ENCODE results near the gene MZT2A.
"Not testable (repeated sequence)": the region's sequence is repeated elsewhere in the genome, so short reads cannot be mapped to it uniquely, and the experiment has no call there.

The MZT2A gene

GRCh38 chr2:131519871-131520470 lies 27.8 kb upstream of the MZT2A start:
- not testable (repeated sequence) for DNase-seq

- no peak for DNase-seq
Observed at GRCh38 chr2:131519466-131519865, 27.3 kb upstream of the MZT2A start.

- not testable (repeated sequence) for DNase-seq
Observed at GRCh38 chr2:131518531-131518930, 26.3 kb upstream of the MZT2A start.

GRCh38 chr2:131517856-131518255 lies 25.7 kb upstream of the MZT2A start:
- DNase-seq, result not testable (repeated sequence)

- no peak for DNase-seq
Observed at GRCh38 chr2:131517106-131517831, 25.1 kb upstream of the MZT2A start.

- not testable (repeated sequence) for DNase-seq
Observed at GRCh38 chr2:131516621-131517020, 24.4 kb upstream of the MZT2A start.

GRCh38 chr2:131516011-131516410 lies 23.8 kb upstream of the MZT2A start:
- DNase-seq, result no peak

- not testable (repeated sequence) for DNase-seq
Observed at GRCh38 chr2:131515235-131515634, 23.0 kb upstream of the MZT2A start.

- not testable (repeated sequence) for DNase-seq
Observed at GRCh38 chr2:131514408-131515166, 22.4 kb upstream of the MZT2A start.

- not testable (repeated sequence) for DNase-seq
Observed at GRCh38 chr2:131511969-131512870, 20.0 kb upstream of the MZT2A start.

- not testable (repeated sequence) for DNase-seq
Observed at GRCh38 chr2:131511291-131511968, 19.2 kb upstream of the MZT2A start.

GRCh38 chr2:131509615-131510014 lies 17.4 kb upstream of the MZT2A start:
- no peak for DNase-seq

- not testable (repeated sequence) for DNase-seq
Observed at GRCh38 chr2:131504082-131504750, 12.0 kb upstream of the MZT2A start.

- DNase-seq, result not testable (repeated sequence)
Observed at GRCh38 chr2:131503587-131503986, 11.4 kb upstream of the MZT2A start.

- DNase-seq, result not testable (repeated sequence)
Observed at GRCh38 chr2:131498321-131498973, 6.2 kb upstream of the MZT2A start.

- DNase-seq, result not testable (repeated sequence)
Observed at GRCh38 chr2:131495506-131495905, 3.3 kb upstream of the MZT2A start.

GRCh38 chr2:131493199-131493968 lies 1.2 kb upstream of the MZT2A start:
- DNase-seq, result no peak

GRCh38 chr2:131492418-131493198 lies 411 bp upstream of the MZT2A start:
- peak; percentile 94 for DNase-seq

- DNase-seq, result not testable (repeated sequence)
Observed at GRCh38 chr2:131491469-131491836, 744 bp downstream of the MZT2A start.

Measured in GDM1 (cell line).